ENCODE results near the gene PPP4R1.

PPP4R1 gene

DNA sequence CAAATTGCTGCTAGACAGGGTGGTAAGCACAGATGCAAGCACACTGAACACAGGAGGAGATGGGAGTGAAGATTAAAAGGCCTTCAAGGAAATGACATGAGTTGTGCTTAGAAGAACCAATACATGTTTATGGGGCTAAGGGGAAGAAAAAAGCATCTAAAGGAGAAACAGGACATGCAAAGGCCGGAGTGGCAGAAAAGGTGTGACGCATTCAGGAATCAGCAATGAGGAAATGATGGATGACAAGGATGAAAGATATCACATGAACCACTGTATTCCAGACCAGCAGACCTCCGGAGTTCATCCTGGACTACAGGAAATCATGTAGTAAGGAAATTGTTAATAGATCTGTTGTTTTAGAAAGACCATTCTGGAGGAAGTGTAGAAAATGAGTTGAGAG, 42.8 kb downstream of the PPP4R1 start:
- POLR2A ChIA-PET: no interaction called here
- TF ChIP-seq ZNF384 (IDR thresholded peaks at IDR 0.05) (no peak), ELF4 (IDR thresholded peaks at IDR 0.05) (no peak), PKNOX1 (IDR thresholded peaks at IDR 0.05) (no peak), CTBP1 (IDR thresholded peaks at IDR 0.05; ENCODE audit: borderline replicate concordance) (no peak), TARDBP (IDR thresholded peaks at IDR 0.05) (no peak), LEF1 (IDR thresholded peaks at IDR 0.05; ENCODE audit: borderline replicate concordance) (no peak), L3MBTL2 (conservative IDR thresholded peaks at IDR 0.05) (no peak), BHLHE40 (IDR thresholded peaks at IDR 0.05; ENCODE audit: borderline replicate concordance) (no peak), FOXK2 (IDR thresholded peaks at IDR 0.05) (no peak), ARNT (IDR thresholded peaks at IDR 0.05) (no peak), FOXA1 (IDR thresholded peaks at IDR 0.05) (no peak), NFRKB (IDR thresholded peaks at IDR 0.05) (no peak), HDGF (IDR thresholded peaks at IDR 0.05; ENCODE audit: borderline replicate concordance) (no peak), SP1 (IDR thresholded peaks at IDR 0.05) (no peak), FOXM1 (IDR thresholded peaks at IDR 0.05; ENCODE audit: borderline replicate concordance) (no peak)
- no peak for DNase-seq (ENCODE audit: extremely low spot score)
- CTCF ChIA-PET: no interaction called here

DNA sequence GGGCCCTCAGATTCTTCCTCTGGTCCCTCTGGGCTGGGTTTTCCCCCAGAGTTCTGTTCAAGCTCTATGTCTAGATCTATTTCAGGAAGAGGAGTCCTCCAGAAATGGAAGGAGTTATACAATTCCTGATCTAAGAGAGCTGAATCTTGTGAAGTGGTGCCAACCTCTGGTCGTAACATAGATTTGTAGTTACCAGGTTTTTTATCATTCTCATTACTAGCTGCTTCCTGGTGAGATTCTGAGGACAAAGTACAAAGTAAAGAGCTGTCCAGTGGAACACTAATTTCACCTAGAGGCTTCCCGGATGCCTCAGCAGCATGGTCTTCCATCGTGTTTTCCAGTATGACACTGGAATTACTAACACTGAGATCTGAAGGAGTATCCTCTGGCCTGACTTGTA, 44.1 kb downstream of the PPP4R1 start:
- ChIA-PET CTCF (no interaction called here), POLR2A (no interaction called here)
- TF ChIP-seq TARDBP (IDR thresholded peaks at IDR 0.05): no peak
- TF ChIP-seq BHLHE40 (IDR thresholded peaks at IDR 0.05; ENCODE audit: borderline replicate concordance): no peak
- TF ChIP-seq ZNF384 (IDR thresholded peaks at IDR 0.05): no peak
- DNase-seq (ENCODE audit: extremely low spot score): no peak

- DNase-seq (ENCODE audit: extremely low spot score): no peak
- POLR2A ChIA-PET: no interaction called here
- no peak for TF ChIP-seq NFRKB (IDR thresholded peaks at IDR 0.05)
- no peak for TF ChIP-seq LEF1 (IDR thresholded peaks at IDR 0.05; ENCODE audit: borderline replicate concordance)
- no peak for TF ChIP-seq FOXK2 (IDR thresholded peaks at IDR 0.05)
- no peak for TF ChIP-seq ELF4 (IDR thresholded peaks at IDR 0.05)
- TF ChIP-seq ARNT (IDR thresholded peaks at IDR 0.05): no peak
- no peak for TF ChIP-seq HDGF (IDR thresholded peaks at IDR 0.05; ENCODE audit: borderline replicate concordance)
- no peak for TF ChIP-seq SP1 (IDR thresholded peaks at IDR 0.05)
- no peak for TF ChIP-seq BHLHE40 (IDR thresholded peaks at IDR 0.05; ENCODE audit: borderline replicate concordance)
- TF ChIP-seq FOXA1 (IDR thresholded peaks at IDR 0.05): no peak
- TF ChIP-seq L3MBTL2 (conservative IDR thresholded peaks at IDR 0.05): no peak
- TF ChIP-seq TARDBP (IDR thresholded peaks at IDR 0.05): no peak
- TF ChIP-seq PKNOX1 (IDR thresholded peaks at IDR 0.05): no peak
- no peak for TF ChIP-seq ZNF384 (IDR thresholded peaks at IDR 0.05)
- no peak for TF ChIP-seq SUZ12 (IDR thresholded peaks at IDR 0.05)
- TF ChIP-seq CTBP1 (IDR thresholded peaks at IDR 0.05; ENCODE audit: borderline replicate concordance): no peak
- CTCF ChIA-PET: no interaction called here
Observed at GRCh38 chr18:9569178-9569577, 45.2 kb downstream of the PPP4R1 start.

GRCh38 chr18:9568186-9568585, 46.2 kb downstream of the PPP4R1 start:
- POLR2A ChIA-PET: no interaction called here
- CTCF ChIA-PET: no interaction called here
- DNase-seq (ENCODE audit: extremely low spot score): no peak
- TF ChIP-seq TARDBP (IDR thresholded peaks at IDR 0.05) (no peak), ELF4 (IDR thresholded peaks at IDR 0.05) (no peak), SP1 (IDR thresholded peaks at IDR 0.05) (no peak), FOXK2 (IDR thresholded peaks at IDR 0.05) (no peak), NFRKB (IDR thresholded peaks at IDR 0.05) (no peak), CTBP1 (IDR thresholded peaks at IDR 0.05; ENCODE audit: borderline replicate concordance) (no peak), LEF1 (IDR thresholded peaks at IDR 0.05; ENCODE audit: borderline replicate concordance) (no peak), ARNT (IDR thresholded peaks at IDR 0.05) (no peak), FOXM1 (IDR thresholded peaks at IDR 0.05; ENCODE audit: borderline replicate concordance) (no peak), ZNF384 (IDR thresholded peaks at IDR 0.05) (no peak), SUZ12 (IDR thresholded peaks at IDR 0.05) (no peak), L3MBTL2 (conservative IDR thresholded peaks at IDR 0.05) (no peak), BHLHE40 (IDR thresholded peaks at IDR 0.05; ENCODE audit: borderline replicate concordance) (no peak), PKNOX1 (IDR thresholded peaks at IDR 0.05) (no peak), FOXA1 (IDR thresholded peaks at IDR 0.05) (no peak), HDGF (IDR thresholded peaks at IDR 0.05; ENCODE audit: borderline replicate concordance) (no peak)

- no peak for DNase-seq (ENCODE audit: extremely low spot score)
- CTCF ChIA-PET: interaction anchor here (1.0 kb wide), 1 partner anchor 10 kb away, joined by 5 read pairs; no protein-coding TSS in a partner anchor
- POLR2A ChIA-PET: no interaction called here
Observed at GRCh38 chr18:9565407-9565806, 49.0 kb downstream of the PPP4R1 start.

DNA sequence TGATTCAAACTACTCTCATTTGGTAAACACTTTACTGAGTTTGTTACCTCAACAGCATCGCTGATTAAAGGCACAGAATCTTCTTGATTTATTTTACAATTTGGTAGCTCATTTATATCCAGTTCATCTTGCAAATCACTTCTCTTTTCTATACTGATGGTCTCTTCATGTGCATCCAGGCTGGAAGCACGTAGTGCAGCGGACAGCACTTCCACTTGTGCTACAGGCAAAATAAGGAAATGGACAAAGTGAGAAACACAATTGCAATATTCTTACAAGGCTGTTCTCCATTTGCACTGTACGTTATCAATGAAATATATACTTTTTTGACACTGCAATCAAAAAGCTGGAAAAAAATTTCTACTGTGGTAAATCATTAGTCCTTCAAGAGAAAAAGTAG, 51.0 kb downstream of the PPP4R1 start:
- TF ChIP-seq SUZ12 (IDR thresholded peaks at IDR 0.05) (no peak), PKNOX1 (IDR thresholded peaks at IDR 0.05) (no peak), ELF4 (IDR thresholded peaks at IDR 0.05) (no peak), ARNT (IDR thresholded peaks at IDR 0.05) (no peak), FOXM1 (IDR thresholded peaks at IDR 0.05; ENCODE audit: borderline replicate concordance) (no peak), FOXA1 (IDR thresholded peaks at IDR 0.05) (no peak), LEF1 (IDR thresholded peaks at IDR 0.05; ENCODE audit: borderline replicate concordance) (no peak), ZNF384 (IDR thresholded peaks at IDR 0.05) (no peak)
- ChIA-PET CTCF (no interaction called here), POLR2A (no interaction called here)
- no peak for DNase-seq (ENCODE audit: extremely low spot score)

More at GRCh38 chr18:9565407-9565806, 49.0 kb downstream of the PPP4R1 start:
- no peak for TF ChIP-seq FOXM1 (IDR thresholded peaks at IDR 0.05; ENCODE audit: borderline replicate concordance)
- TF ChIP-seq HDGF (IDR thresholded peaks at IDR 0.05; ENCODE audit: borderline replicate concordance): no peak
- no peak for TF ChIP-seq TARDBP (IDR thresholded peaks at IDR 0.05)
- no peak for TF ChIP-seq FOXA1 (IDR thresholded peaks at IDR 0.05)
- TF ChIP-seq NFRKB (IDR thresholded peaks at IDR 0.05): no peak
- TF ChIP-seq ZNF384 (IDR thresholded peaks at IDR 0.05): no peak
- TF ChIP-seq ELF4 (IDR thresholded peaks at IDR 0.05): no peak

All from HEK293T (cell line).